ENCODE results near the gene SOCS1. TPM values are rescaled to one million over a fixed set of nuclear protein-coding genes. Genes with fewer than 3 reads are reported as not detected.

The SOCS1 gene
- total RNA-seq, 2 experiments from 2014 or later, result 71.3 to 71.4 TPM

GRCh38 chr16:11210260-11210659 lies 45.7 kb downstream of the SOCS1 start:
- Mint-ChIP-seq H3K4me1 (ENCODE audit: low read depth) (peaks cover 10% of the 10 kb centered on the region), H3K9me3 (no peaks in the 10 kb centered on the region), H3K27me3 (no peaks in the 10 kb centered on the region), H3K36me3 (ENCODE audit: low read depth) (no peaks in the 10 kb centered on the region), H3K4me3 (no peak overlapping the region), H3K27ac (no peak overlapping the region)
- POLR2A ChIA-PET, result no interaction called here
- intact Hi-C loops (cut with DNase I, micrococcal nuclease), result no loop called here
- H3K27ac ChIP-seq (ENCODE audit: low read depth in 1 of 2, low read length in 2 of 2), result no peak overlapping the region
- ATAC-seq (ENCODE audit: poor library complexity) (no peak), DNase-seq (no peak)
- no peak for TF ChIP-seq CTCF (IDR thresholded peaks at IDR 0.05)
- CTCF ChIA-PET, result no interaction called here
- no peaks in the 10 kb centered on the region for H3K36me3 ChIP-seq (ENCODE audit: insufficient read depth, low read length)
- peaks cover 0 to 2% of the 10 kb centered on the region in 2 experiments for H3K27me3 ChIP-seq (ENCODE audit: control insufficient read depth in 1 of 2, insufficient read depth in 2 of 2, low read length in 2 of 2)
- no peak overlapping the region for H3K4me3 ChIP-seq (ENCODE audit: low read length)
- peaks cover 20% of the 10 kb centered on the region for H3K4me1 ChIP-seq (ENCODE audit: insufficient read depth, low read length)
- peaks cover 6 to 14% of the 10 kb centered on the region in 2 experiments for H3K9me3 ChIP-seq (ENCODE audit: control insufficient read depth in 1 of 2, insufficient read depth in 1 of 2, low read length in 2 of 2)

GRCh38 chr16:11208916-11209665 lies 46.9 kb downstream of the SOCS1 start:
- H3K4me1 ChIP-seq (ENCODE audit: insufficient read depth, low read length), result peaks cover 21% of the 10 kb centered on the region
- intact Hi-C loops (cut with DNase I, micrococcal nuclease), result loop anchor here in 1 of 2 experiments (10.0 kb wide), 1 partner anchor 46 kb away; the partner anchor contains the start of gene SOCS1
- no peak for TF ChIP-seq CTCF (IDR thresholded peaks at IDR 0.05)
- H3K36me3 ChIP-seq (ENCODE audit: insufficient read depth, low read length), result no peaks in the 10 kb centered on the region
- H3K27ac ChIP-seq (ENCODE audit: low read depth in 1 of 2, low read length in 2 of 2), result no peak overlapping the region
- Mint-ChIP-seq H3K4me1 (ENCODE audit: low read depth) (peaks cover 10% of the 10 kb centered on the region), H3K27me3 (no peaks in the 10 kb centered on the region), H3K27ac (no peak overlapping the region), H3K36me3 (ENCODE audit: low read depth) (no peaks in the 10 kb centered on the region), H3K9me3 (no peaks in the 10 kb centered on the region), H3K4me3 (no peak overlapping the region)
- H3K27me3 ChIP-seq (ENCODE audit: control insufficient read depth in 1 of 2, insufficient read depth in 2 of 2, low read length in 2 of 2), result peaks cover 0 to 2% of the 10 kb centered on the region in 2 experiments
- ChIA-PET CTCF (no interaction called here), POLR2A (no interaction called here)
- ATAC-seq (ENCODE audit: poor library complexity) (no peak), DNase-seq (peak in 2 of 14 experiments; percentile 62 to 70)
- H3K4me3 ChIP-seq (ENCODE audit: low read length), result no peak overlapping the region
- H3K9me3 ChIP-seq (ENCODE audit: control insufficient read depth in 1 of 2, insufficient read depth in 1 of 2, low read length in 2 of 2), result peaks cover 6 to 14% of the 10 kb centered on the region in 2 experiments

GRCh38 chr16:11207646-11208045 lies 48.4 kb downstream of the SOCS1 start:
- no peaks in the 10 kb centered on the region for H3K36me3 Mint-ChIP-seq (ENCODE audit: low read depth)
- Histone ChIP-seq H3K4me1 (ENCODE audit: insufficient read depth, low read length) (peaks cover 21% of the 10 kb centered on the region), H3K4me3 (ENCODE audit: low read length) (no peak overlapping the region), H3K27me3 (ENCODE audit: control insufficient read depth in 1 of 2, insufficient read depth in 2 of 2, low read length in 2 of 2) (peaks cover 0 to 2% of the 10 kb centered on the region in 2 experiments), H3K36me3 (ENCODE audit: insufficient read depth, low read length) (no peaks in the 10 kb centered on the region), H3K27ac (ENCODE audit: low read depth in 1 of 2, low read length in 2 of 2) (no peak overlapping the region), H3K9me3 (ENCODE audit: control insufficient read depth in 1 of 2, insufficient read depth in 1 of 2, low read length in 2 of 2) (peaks cover 6 to 14% of the 10 kb centered on the region in 2 experiments)
- no peak overlapping the region for H3K27ac Mint-ChIP-seq
- no peaks in the 10 kb centered on the region for H3K9me3 Mint-ChIP-seq
- DNase-seq (no peak), ATAC-seq (ENCODE audit: poor library complexity) (no peak)
- ChIA-PET POLR2A (interaction anchor here (0.7 kb wide), 1 partner anchor 18 kb away, joined by 4 read pairs; no protein-coding TSS in a partner anchor), CTCF (no interaction called here)
- intact Hi-C loops (cut with DNase I, micrococcal nuclease), result loop anchor here in 1 of 2 experiments (10.0 kb wide), 1 partner anchor 47 kb away; the partner anchor contains the start of gene SOCS1
- H3K4me3 Mint-ChIP-seq, result no peak overlapping the region
- no peak for TF ChIP-seq CTCF (IDR thresholded peaks at IDR 0.05)
- H3K4me1 Mint-ChIP-seq (ENCODE audit: low read depth), result peaks cover 10% of the 10 kb centered on the region
- H3K27me3 Mint-ChIP-seq, result no peaks in the 10 kb centered on the region

Data from CD4-positive, alpha-beta T cell (primary cell).